Neural cell (in vitro differentiated cells): ENCODE measurements around the gene NEURL3.

Source experiments
- POLR2AphosphoS5 ChIP-seq: IDR thresholded peaks from 2 replicates; pipeline ENCODE4 v1.6.1; 2012
- TAF1 ChIP-seq: IDR thresholded peaks from 2 replicates; pipeline ENCODE4 v1.6.1; 2012; ENCODE audit warnings: low read depth
- TF ChIP-seq, protein P1 (sequence below): fragments of 450-650 bp; IDR thresholded peaks from 2 replicates; pipeline ENCODE4 v1.5.1; 2014; ENCODE audit warnings: antibody characterized with exemption, mild to moderate bottlenecking, moderate library complexity; ENCODE audit not compliant: poor library complexity, severe bottlenecking
- TF ChIP-seq, protein P2 (sequence below): IDR thresholded peaks from 2 replicates; pipeline ENCODE4 v1.6.1; 2012; ENCODE audit warnings: borderline replicate concordance

DNA sequence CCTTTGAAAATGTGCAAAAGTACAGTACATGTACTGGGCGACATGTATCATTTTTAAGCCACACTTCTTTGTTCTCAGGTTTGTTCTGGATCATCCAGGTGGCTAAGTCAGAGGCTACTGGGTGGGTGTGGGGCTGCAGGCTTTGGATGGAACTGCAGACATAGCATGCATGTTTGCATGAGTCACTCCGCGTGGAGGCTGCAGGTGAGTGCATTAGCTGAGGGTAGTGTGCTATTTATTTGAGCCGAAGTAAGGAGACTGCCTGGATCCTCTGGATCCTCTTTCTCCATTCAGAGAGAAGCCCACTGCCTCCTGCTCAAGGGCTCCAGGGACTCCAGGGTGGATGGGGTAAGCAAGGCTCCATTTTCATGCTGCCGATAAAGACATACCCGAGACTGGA lies 9.4 kb upstream of the NEURL3 start:
- TF ChIP-seq POLR2AphosphoS5 (no peak), TAF1 (no peak)
- TF ChIP-seq, protein P1, sequence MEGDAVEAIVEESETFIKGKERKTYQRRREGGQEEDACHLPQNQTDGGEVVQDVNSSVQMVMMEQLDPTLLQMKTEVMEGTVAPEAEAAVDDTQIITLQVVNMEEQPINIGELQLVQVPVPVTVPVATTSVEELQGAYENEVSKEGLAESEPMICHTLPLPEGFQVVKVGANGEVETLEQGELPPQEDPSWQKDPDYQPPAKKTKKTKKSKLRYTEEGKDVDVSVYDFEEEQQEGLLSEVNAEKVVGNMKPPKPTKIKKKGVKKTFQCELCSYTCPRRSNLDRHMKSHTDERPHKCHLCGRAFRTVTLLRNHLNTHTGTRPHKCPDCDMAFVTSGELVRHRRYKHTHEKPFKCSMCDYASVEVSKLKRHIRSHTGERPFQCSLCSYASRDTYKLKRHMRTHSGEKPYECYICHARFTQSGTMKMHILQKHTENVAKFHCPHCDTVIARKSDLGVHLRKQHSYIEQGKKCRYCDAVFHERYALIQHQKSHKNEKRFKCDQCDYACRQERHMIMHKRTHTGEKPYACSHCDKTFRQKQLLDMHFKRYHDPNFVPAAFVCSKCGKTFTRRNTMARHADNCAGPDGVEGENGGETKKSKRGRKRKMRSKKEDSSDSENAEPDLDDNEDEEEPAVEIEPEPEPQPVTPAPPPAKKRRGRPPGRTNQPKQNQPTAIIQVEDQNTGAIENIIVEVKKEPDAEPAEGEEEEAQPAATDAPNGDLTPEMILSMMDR, result no peak
- TF ChIP-seq, protein P2, sequence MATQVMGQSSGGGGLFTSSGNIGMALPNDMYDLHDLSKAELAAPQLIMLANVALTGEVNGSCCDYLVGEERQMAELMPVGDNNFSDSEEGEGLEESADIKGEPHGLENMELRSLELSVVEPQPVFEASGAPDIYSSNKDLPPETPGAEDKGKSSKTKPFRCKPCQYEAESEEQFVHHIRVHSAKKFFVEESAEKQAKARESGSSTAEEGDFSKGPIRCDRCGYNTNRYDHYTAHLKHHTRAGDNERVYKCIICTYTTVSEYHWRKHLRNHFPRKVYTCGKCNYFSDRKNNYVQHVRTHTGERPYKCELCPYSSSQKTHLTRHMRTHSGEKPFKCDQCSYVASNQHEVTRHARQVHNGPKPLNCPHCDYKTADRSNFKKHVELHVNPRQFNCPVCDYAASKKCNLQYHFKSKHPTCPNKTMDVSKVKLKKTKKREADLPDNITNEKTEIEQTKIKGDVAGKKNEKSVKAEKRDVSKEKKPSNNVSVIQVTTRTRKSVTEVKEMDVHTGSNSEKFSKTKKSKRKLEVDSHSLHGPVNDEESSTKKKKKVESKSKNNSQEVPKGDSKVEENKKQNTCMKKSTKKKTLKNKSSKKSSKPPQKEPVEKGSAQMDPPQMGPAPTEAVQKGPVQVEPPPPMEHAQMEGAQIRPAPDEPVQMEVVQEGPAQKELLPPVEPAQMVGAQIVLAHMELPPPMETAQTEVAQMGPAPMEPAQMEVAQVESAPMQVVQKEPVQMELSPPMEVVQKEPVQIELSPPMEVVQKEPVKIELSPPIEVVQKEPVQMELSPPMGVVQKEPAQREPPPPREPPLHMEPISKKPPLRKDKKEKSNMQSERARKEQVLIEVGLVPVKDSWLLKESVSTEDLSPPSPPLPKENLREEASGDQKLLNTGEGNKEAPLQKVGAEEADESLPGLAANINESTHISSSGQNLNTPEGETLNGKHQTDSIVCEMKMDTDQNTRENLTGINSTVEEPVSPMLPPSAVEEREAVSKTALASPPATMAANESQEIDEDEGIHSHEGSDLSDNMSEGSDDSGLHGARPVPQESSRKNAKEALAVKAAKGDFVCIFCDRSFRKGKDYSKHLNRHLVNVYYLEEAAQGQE, result no peak
